PC-9 (cell line): Measurements from ENCODE around the gene VAV2.

Experiments
- CTCF ChIP-seq: fragments of 200-600 bp; sonication (generic); conservative IDR thresholded peaks from 2 replicates; pipeline ENCODE4 v1.6.1; 2017; ENCODE audit warnings: mixed run types, antibody characterized with exemption, mild to moderate bottlenecking, moderate library complexity
- EZH2 ChIP-seq: fragments of 200-600 bp; sonication (generic); IDR thresholded peaks from 2 replicates; pipeline ENCODE4 v1.8.0; 2017; ENCODE audit warnings: antibody characterized with exemption, low read depth

- no peak for TF ChIP-seq CTCF
- no peak for TF ChIP-seq EZH2
Measured at GRCh38 chr9:133887540-133888047, 104.5 kb downstream of the VAV2 start.
